ENCODE measurements around the gene JPT2. TPM values are rescaled to one million over a fixed set of nuclear protein-coding genes. Genes with fewer than 3 reads are reported as not detected.

The JPT2 gene
- total RNA-seq, 4 donors from 2014 or later = 22.7 to 28.5 (median 23.8) TPM

DNA sequence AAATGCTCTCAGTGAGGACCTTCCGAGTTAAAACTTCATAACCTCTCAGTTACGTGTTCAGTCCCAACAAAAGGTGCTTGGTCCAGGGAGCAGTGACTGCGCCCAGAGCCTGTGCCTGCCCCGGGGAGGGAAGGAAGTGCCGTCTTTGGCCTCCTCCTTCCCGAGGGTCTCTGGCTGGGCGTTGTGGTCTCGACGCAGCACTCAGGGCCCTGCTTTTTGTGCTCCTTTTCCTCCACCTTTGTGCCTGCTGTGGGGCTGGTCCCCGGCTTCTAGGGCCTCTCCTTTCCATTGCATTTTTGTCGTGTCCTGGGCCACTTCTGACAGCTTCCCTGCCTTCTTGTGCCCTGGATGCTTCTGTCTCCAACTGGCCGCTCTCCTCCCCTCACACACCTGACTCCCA is 36.8 kb upstream of the JPT2 start:
- ATAC-seq (ENCODE audit: low FRiP score) = no peak
- TF ChIP-seq, protein P1, sequence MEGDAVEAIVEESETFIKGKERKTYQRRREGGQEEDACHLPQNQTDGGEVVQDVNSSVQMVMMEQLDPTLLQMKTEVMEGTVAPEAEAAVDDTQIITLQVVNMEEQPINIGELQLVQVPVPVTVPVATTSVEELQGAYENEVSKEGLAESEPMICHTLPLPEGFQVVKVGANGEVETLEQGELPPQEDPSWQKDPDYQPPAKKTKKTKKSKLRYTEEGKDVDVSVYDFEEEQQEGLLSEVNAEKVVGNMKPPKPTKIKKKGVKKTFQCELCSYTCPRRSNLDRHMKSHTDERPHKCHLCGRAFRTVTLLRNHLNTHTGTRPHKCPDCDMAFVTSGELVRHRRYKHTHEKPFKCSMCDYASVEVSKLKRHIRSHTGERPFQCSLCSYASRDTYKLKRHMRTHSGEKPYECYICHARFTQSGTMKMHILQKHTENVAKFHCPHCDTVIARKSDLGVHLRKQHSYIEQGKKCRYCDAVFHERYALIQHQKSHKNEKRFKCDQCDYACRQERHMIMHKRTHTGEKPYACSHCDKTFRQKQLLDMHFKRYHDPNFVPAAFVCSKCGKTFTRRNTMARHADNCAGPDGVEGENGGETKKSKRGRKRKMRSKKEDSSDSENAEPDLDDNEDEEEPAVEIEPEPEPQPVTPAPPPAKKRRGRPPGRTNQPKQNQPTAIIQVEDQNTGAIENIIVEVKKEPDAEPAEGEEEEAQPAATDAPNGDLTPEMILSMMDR (IDR thresholded peaks at IDR 0.05) = no peak
- DNase-seq (ENCODE audit: low spot score) = no peak

DNA sequence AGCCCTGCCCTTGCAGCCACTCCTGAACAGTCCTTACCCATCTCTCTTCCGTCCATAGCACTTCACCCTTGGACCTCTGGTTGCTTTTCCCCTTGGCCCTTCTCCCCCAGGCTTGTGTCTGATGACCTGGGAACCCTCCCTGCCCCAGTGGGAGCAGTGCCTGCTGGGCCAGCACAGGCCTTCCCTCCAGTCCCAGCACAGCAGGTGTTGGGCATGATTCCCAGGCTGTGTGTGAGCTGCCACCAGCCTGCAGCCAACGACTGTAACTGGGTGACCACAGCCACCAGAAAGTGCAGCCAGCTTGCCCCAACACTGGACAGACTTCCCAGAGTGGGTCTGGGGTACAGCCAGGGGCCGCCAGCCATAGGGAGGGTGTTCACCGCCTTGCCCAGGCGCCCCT is 35.9 kb upstream of the JPT2 start:
- TF ChIP-seq, protein P1 (IDR thresholded peaks at IDR 0.05) = no peak
- DNase-seq (ENCODE audit: low spot score) (no peak), ATAC-seq (ENCODE audit: low FRiP score) (no peak)

GRCh38 chr16:1642753-1643152 is 35.3 kb upstream of the JPT2 start:
- ATAC-seq (ENCODE audit: low FRiP score) (no peak), DNase-seq (ENCODE audit: low spot score) (no peak)
- TF ChIP-seq, protein P1 (IDR thresholded peaks at IDR 0.05) = no peak

DNA sequence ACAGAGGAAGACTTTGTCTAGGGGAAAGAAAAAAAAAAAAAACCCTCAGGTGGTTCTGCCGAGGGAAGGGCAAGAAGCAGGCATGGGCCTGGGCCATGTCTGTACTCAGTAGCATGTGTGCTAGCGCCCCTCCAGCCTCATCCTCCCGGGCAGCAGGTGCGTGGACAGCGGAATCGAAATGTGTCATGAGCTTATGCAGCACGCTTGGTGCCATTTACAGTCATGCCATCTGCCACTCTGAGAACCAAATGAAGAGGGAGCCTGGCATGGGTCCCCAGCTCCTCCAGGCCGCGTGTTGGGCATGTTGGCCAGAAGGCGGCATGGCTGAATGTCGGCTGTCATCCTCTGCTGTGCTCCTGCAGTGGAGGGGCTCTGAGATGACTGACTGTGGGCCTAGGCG is 34.6 kb upstream of the JPT2 start:
- no peak for DNase-seq (ENCODE audit: low spot score)
- TF ChIP-seq, protein P1 (IDR thresholded peaks at IDR 0.05) = no peak
- ATAC-seq (ENCODE audit: low FRiP score) = no peak

DNA sequence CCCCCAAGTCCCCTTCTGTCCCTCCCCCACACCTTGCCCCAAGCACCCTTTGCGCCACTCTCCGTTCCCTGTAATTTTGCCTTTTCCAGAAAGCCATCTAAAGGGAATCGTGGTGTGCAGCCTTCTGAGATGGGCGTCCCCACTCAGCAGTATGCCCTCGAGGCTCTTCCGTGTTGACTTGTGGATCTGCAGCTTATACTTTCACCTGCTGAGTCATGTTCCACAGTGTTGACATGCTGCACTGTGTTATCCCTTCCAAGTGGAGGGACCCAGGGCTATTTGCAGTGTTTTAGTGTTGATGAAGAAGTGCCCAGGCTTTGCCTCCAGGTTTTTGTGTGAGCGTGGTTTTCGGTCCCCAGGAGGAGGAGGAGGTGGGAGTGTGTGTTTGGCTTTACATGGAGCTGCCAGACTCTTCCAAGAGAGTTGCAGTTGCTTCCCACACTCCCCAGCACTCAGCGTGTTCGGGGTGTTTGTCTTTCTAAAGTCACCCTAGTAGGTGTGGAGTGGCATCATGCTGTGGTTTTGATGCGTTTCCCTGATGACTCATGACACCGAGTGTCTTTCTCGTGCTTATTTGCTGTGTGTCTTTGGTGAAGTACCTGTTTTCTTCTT is 32.1 kb upstream of the JPT2 start:
- no peak for DNase-seq (ENCODE audit: low spot score)
- no peak for ATAC-seq (ENCODE audit: low FRiP score)
- TF ChIP-seq, protein P1 (IDR thresholded peaks at IDR 0.05) = no peak

GRCh38 chr16:1647856-1648255 is 30.2 kb upstream of the JPT2 start:
- TF ChIP-seq, protein P1 (IDR thresholded peaks at IDR 0.05) = no peak
- DNase-seq (ENCODE audit: low spot score) = no peak
- ATAC-seq (ENCODE audit: low FRiP score) = no peak

DNA sequence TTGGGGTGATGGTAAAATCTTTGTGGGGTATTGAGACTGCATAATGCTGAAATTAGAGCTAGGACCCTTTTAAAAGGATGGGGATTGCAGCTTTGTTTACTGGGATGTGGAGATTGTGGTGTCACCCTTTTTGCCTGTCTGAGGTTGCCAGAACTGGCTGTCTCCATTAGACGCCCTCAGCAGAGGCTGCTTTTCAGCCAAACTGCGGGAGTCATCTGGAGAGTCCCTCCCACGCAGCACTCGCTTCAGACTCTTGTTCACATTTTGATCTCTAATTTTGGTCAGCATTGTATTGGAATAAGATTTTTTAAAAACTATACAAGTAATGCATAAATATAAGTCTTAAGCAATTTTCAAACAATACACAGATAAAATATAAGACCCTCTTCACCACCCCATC is 27.9 kb upstream of the JPT2 start:
- TF ChIP-seq, protein P1 (IDR thresholded peaks at IDR 0.05) = no peak
- ATAC-seq (ENCODE audit: low FRiP score) = no peak
- no peak for DNase-seq (ENCODE audit: low spot score)
